Measurements from ENCODE around the gene PDE6G. TPM values are rescaled to one million over a fixed set of nuclear protein-coding genes. Genes with fewer than 3 reads are reported as not detected.

The PDE6G gene
- total RNA-seq, 1 experiment from 2014 or later: 0.34 TPM

GRCh38 chr17:81693509-81694210 lies 37.3 kb upstream of the PDE6G start:
- no peak overlapping the region for H3K27ac ChIP-seq
- H3K9me3 ChIP-seq (replicated peaks): no peaks in the 10 kb centered on the region
- H3K27me3 ChIP-seq: no peaks in the 10 kb centered on the region
- peaks cover 94% of the 10 kb centered on the region for H3K36me3 ChIP-seq
- H3K4me1 ChIP-seq: no peaks in the 10 kb centered on the region
- no peak overlapping the region for H3K4me3 ChIP-seq
- no peak for DNase-seq

DNA sequence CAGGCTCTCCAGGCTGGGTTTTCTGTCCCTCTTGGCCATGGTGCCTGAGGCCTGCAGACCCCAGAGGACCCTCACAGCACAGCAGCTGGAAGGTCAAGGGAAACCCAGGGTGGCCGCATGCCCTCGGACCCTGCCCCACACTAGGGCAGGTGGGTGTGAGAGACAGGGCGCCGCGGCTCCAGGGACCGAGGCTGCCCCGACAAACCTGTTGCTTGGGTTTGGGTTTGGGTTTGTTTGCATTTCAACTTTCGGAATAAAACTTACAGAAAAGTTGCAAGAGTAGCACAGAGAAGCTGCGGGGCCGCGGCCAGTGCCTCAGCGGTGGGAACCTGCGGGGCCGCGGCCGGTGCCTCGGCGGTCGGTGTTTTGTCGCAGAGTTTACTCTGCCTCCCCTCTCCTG lies 35.3 kb upstream of the PDE6G start:
- no peaks in the 10 kb centered on the region for H3K9me3 ChIP-seq (replicated peaks)
- no peak for DNase-seq
- H3K4me3 ChIP-seq: no peak overlapping the region
- H3K27ac ChIP-seq: no peak overlapping the region
- H3K27me3 ChIP-seq: no peaks in the 10 kb centered on the region
- peaks cover 86% of the 10 kb centered on the region for H3K36me3 ChIP-seq
- H3K4me1 ChIP-seq: no peaks in the 10 kb centered on the region

DNA sequence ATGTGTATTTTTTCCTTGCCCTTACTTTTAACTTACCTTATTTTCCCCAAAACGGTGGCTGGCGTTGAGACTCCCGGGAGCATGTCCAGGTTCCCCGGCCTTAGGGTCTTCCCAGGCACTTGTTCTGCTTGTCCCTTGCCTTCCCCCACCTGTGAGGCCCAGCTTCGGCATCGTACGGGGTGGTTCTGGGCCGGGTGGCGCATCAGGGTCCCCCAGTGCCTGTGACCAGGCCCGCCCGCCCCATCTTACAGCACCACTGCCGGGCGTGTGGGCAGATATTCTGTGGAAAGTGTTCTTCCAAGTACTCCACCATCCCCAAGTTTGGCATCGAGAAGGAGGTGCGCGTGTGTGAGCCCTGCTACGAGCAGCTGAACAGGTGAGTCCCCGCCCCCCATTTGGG lies 34.9 kb upstream of the PDE6G start:
- Histone ChIP-seq H3K9me3 (replicated peaks) (no peaks in the 10 kb centered on the region), H3K27ac (no peak overlapping the region), H3K27me3 (no peaks in the 10 kb centered on the region), H3K4me3 (no peak overlapping the region), H3K4me1 (no peaks in the 10 kb centered on the region), H3K36me3 (peaks cover 84% of the 10 kb centered on the region)
- DNase-seq: no peak

GRCh38 chr17:81690549-81690948 lies 34.2 kb upstream of the PDE6G start:
- Histone ChIP-seq H3K9me3 (replicated peaks) (no peaks in the 10 kb centered on the region), H3K27me3 (no peaks in the 10 kb centered on the region), H3K4me1 (no peaks in the 10 kb centered on the region), H3K36me3 (peaks cover 81% of the 10 kb centered on the region), H3K4me3 (no peak overlapping the region), H3K27ac (no peak overlapping the region)
- no peak for DNase-seq

DNA sequence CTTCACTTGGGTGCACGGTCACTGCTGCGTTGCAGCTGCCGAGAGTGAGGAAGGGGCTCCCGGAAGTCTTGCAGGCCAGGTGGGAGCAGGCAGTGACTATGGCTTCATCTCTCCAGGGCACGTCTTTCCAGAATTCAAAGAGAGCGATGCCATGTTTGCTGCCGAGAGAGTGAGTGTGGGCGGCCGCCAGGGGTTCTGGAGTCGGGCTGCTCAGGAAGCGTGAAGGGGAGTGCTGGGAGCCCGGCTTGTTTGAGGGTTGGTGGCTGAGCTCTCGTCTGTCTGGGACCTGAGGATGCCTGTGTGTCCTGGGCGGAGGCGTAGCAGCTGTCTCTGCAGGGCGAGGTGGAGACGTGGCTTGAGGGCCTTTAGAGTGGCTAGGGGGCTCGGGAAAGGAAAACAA lies 33.7 kb upstream of the PDE6G start:
- H3K27me3 ChIP-seq: no peaks in the 10 kb centered on the region
- no peaks in the 10 kb centered on the region for H3K9me3 ChIP-seq (replicated peaks)
- H3K4me3 ChIP-seq: no peak overlapping the region
- no peak for DNase-seq
- peaks cover 76% of the 10 kb centered on the region for H3K36me3 ChIP-seq
- no peaks in the 10 kb centered on the region; the same call in 1 of the 2 replicates for H3K4me1 ChIP-seq
- no peak overlapping the region for H3K27ac ChIP-seq

GRCh38 chr17:81688616-81689015 lies 32.3 kb upstream of the PDE6G start:
- Histone ChIP-seq H3K36me3 (peaks cover 62% of the 10 kb centered on the region), H3K27ac (no peak overlapping the region), H3K27me3 (no peaks in the 10 kb centered on the region), H3K4me3 (no peak overlapping the region), H3K4me1 (peaks cover 7% of the 10 kb centered on the region; the same call in 1 of the 2 replicates), H3K9me3 (replicated peaks) (no peaks in the 10 kb centered on the region)
- no peak for DNase-seq

DNA sequence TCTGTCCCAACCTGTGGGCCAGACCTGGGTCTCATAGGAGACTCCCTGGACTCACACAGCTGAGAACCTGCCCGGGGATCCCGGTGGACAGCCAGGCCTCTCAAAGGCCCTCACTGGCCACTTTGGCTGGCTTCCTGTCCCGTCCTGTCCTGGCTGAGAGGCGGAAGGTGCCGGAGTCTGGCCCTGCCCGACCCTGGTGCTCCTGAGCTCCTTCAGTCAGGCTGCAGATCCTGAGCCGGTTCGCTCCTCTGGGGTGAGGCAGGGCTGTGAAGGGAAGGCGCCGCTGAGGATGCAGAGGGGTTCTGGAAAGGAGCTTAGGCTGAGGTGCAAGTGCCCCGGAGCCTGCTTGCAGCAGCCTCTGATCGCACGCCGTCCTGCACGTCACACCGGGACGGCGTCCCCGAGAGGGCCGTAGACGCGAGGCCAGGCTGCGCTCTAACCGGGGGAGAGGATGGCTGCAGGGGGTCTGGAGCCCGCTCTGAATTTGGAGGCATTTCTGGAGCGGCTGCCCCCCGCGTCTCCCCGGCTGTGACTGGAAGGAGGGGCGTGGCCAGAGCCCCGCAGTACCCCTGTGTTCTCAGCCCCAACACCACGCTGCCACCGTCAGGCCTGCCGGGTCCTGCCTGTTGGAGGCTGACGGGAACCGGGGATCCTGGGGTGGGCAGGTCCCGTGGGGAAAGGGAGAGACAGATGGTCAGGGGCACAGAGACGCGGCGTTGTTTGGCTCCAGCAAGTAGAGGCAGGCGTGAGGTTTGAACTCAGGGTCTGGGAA lies 31.6 kb upstream of the PDE6G start:
- H3K27ac ChIP-seq: no peak overlapping the region
- no peaks in the 10 kb centered on the region for H3K27me3 ChIP-seq
- peaks cover 55% of the 10 kb centered on the region for H3K36me3 ChIP-seq
- DNase-seq: no peak
- H3K4me1 ChIP-seq: peaks cover 7% of the 10 kb centered on the region; the same call in 1 of the 2 replicates
- H3K9me3 ChIP-seq (replicated peaks): no peaks in the 10 kb centered on the region
- H3K4me3 ChIP-seq: no peak overlapping the region

DNA sequence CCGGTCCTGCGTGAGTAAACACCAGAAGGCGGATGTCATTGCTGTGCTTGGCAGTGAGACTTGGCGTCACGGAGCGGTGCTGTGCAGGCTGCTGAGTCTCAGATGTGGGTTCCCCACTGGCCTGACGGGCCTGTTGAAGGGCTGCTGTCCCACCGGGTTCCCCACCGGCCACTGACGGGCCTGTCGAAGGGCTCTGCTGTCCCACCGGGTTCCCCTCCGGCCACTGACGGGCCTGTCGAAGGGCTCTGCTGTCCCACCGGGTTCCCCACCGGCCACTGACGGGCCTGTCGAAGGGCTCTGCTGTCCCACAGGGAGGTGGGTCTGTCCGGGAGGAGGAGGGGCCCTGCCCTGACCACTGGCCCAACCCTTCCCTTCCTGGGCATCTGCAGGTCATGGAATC lies 30.3 kb upstream of the PDE6G start:
- no peaks in the 10 kb centered on the region for H3K27me3 ChIP-seq
- H3K36me3 ChIP-seq: peaks cover 43% of the 10 kb centered on the region
- H3K4me3 ChIP-seq: no peak overlapping the region
- no peak for DNase-seq
- no peaks in the 10 kb centered on the region for H3K9me3 ChIP-seq (replicated peaks)
- peaks cover 17% of the 10 kb centered on the region for H3K4me1 ChIP-seq
- no peak overlapping the region for H3K27ac ChIP-seq

DNA sequence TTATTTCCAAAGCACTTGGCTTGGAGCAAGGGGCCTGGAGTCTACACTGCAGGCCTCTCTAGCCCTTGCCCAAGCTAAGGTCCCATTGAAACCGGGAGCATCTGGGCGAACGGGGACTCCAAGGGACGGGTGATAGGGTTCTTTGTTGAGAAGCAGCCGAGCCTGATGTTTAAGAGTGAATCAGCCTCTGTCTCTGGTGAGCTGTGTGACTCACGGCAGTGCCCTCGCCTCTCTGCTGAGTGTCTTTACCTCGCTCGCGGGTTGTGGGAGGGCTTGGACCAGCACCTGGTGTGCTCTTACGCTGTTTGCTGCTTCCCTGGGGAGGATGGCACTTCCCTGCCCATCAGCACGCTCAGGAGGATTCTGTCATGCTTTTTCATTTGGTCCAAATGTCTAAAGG lies 28.8 kb upstream of the PDE6G start:
- H3K27ac ChIP-seq: no peak overlapping the region
- peaks cover 37% of the 10 kb centered on the region for H3K36me3 ChIP-seq
- no peaks in the 10 kb centered on the region for H3K27me3 ChIP-seq
- no peaks in the 10 kb centered on the region for H3K9me3 ChIP-seq (replicated peaks)
- no peak for DNase-seq
- no peak overlapping the region for H3K4me3 ChIP-seq
- H3K4me1 ChIP-seq: peaks cover 26% of the 10 kb centered on the region

GRCh38 chr17:81684442-81684911 lies 28.1 kb upstream of the PDE6G start:
- no peak for DNase-seq
- Histone ChIP-seq H3K9me3 (replicated peaks) (no peaks in the 10 kb centered on the region), H3K4me1 (peaks cover 28% of the 10 kb centered on the region), H3K27me3 (no peaks in the 10 kb centered on the region), H3K36me3 (peaks cover 31% of the 10 kb centered on the region), H3K4me3 (peak overlapping the region; percentile 84), H3K27ac (peak overlapping the region; percentile 31)

DNA sequence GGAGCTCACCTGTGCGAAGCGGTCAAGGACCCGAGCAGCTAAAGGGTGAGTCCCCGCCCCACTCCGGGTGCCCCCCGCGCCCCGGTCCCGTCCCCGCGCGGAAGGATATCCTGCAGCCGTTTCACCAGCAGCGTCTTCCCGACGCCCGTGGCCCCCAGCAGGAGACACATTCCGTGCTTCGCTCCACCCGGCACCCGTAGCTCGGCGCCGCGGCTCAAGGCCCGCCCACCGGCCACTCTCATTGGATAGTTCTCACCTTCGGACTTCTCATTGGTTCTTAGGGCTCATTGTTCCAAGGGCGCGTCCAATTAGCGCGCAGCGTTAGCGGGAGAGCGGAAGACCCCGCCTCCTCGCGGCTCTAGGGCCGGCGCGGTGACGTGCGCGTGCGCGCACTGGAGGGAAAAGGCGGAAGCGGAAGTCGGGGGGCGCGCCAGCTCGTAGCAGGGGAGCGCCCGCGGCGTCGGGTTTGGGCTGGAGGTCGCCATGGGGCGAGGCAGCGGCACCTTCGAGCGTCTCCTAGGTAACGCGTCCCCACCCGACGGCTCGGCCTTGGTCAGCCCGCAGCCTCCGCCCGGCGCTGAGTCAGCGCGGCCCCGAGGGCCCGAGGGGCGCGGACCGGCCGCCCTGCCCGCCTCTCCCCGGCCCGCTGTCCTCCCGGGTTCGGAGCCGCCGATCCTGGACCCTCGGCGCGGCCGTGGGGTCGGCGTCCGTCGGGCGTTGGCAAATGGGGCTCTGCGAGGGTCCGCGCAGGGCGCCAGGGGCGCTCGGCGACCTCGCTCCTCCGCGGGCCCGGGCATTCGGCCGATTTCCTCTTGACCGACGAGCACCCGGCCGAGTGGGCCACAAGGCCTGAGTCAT lies 27.5 kb upstream of the PDE6G start, which contains the start of the genes ARL16 and HGS:
Gene ARL16 (minus strand): TSS at position 214 of the 858 bp plus-strand sequence. CDS start 44 bp downstream, at position 170.
Gene HGS (plus strand): TSS at position 428 of the 858 bp plus-strand sequence. CDS start 56 bp downstream, at position 484.
- Histone ChIP-seq H3K9me3 (replicated peaks) (no peaks in the 10 kb centered on the region), H3K4me3 (peak within 1 kb of the TSS; percentile 84), H3K4me1 (peaks cover 28% of the 10 kb centered on the region), H3K36me3 (peaks cover 24% of the 10 kb centered on the region), H3K27me3 (no peaks in the 10 kb centered on the region), H3K27ac (peak within 1 kb of the TSS; percentile 51)
- peak; percentile 100 for DNase-seq

- H3K9me3 ChIP-seq (replicated peaks): no peaks in the 10 kb centered on the region
- peak overlapping the region; percentile 84 for H3K4me3 ChIP-seq
- peaks cover 18% of the 10 kb centered on the region for H3K36me3 ChIP-seq
- H3K27me3 ChIP-seq: no peaks in the 10 kb centered on the region
- H3K27ac ChIP-seq: peak overlapping the region; percentile 51
- peaks cover 28% of the 10 kb centered on the region for H3K4me1 ChIP-seq
- DNase-seq: peak; percentile 57 to 61
Measured at GRCh38 chr17:81683208-81683583, 26.9 kb upstream of the PDE6G start.

GRCh38 chr17:81682565-81683207 lies 26.3 kb upstream of the PDE6G start:
- Histone ChIP-seq H3K4me3 (peak overlapping the region; percentile 84), H3K36me3 (peaks cover 15% of the 10 kb centered on the region), H3K9me3 (replicated peaks) (no peaks in the 10 kb centered on the region), H3K27ac (peak overlapping the region; percentile 51), H3K4me1 (peaks cover 28% of the 10 kb centered on the region), H3K27me3 (no peaks in the 10 kb centered on the region)
- DNase-seq: peak in 1 of 2 experiments; percentile 62

DNA sequence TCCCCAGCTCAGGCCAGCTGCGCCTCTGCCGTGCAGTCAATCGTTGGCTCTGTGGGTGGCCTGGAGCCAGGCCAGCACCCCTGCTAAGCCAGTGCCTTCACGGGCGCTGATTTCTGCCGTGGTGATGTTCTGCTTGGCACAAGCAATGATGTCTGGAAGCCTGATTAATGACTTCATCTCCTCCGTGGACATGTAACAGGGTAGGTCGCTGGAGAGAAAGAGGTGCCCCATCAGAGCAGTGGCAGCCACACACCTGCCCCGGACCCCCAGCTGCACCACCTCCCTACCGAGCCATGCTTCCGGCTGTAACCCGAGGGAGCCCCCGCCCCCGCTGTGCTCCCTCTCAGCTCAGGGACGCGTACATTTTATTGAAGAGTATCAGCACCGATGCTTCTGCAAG lies 25.3 kb upstream of the PDE6G start:
- H3K36me3 ChIP-seq: peaks cover 12% of the 10 kb centered on the region
- H3K27me3 ChIP-seq: no peaks in the 10 kb centered on the region
- H3K4me3 ChIP-seq: peak overlapping the region; percentile 84
- DNase-seq: peak; percentile 89 to 91
- H3K4me1 ChIP-seq: peaks cover 28% of the 10 kb centered on the region
- no peaks in the 10 kb centered on the region for H3K9me3 ChIP-seq (replicated peaks)
- peak overlapping the region; percentile 2; the same call in 1 of the 2 replicates for H3K27ac ChIP-seq

Data from SJCRH30 (cell line).